HEK293 (cell line): ENCODE results near the gene KRTAP5-9.
"Not testable (repeated sequence)": the region's sequence is repeated elsewhere in the genome, so short reads cannot be mapped to it uniquely, and the experiment has no call there.

Experiments used
- KLF10 ChIP-seq: fragments of 450-650 bp; IDR thresholded peaks from 2 replicates; pipeline ENCODE4 v1.5.1; 2018; ENCODE audit warnings: missing biosample characterization, mild to moderate bottlenecking, missing genetic modification characterization
- ZBTB1 ChIP-seq: fragments of 450-650 bp; formaldehyde crosslinking; IDR thresholded peaks from 2 replicates; pipeline ENCODE4 v1.5.1; 2016; ENCODE audit warnings: missing biosample characterization, missing genetic modification characterization
- ZNF121 ChIP-seq: fragments of 450-650 bp; formaldehyde crosslinking; IDR thresholded peaks from 2 replicates; pipeline ENCODE4 v1.5.1; 2016; ENCODE audit warnings: missing biosample characterization, missing genetic modification characterization
- ZNF248 ChIP-seq: fragments of 450-650 bp; formaldehyde crosslinking; IDR thresholded peaks from 2 replicates; pipeline ENCODE4 v1.5.1; 2017; ENCODE audit warnings: missing biosample characterization, missing genetic modification characterization
- ZNF560 ChIP-seq: fragments of 450-650 bp; formaldehyde crosslinking; IDR thresholded peaks from 2 replicates; pipeline ENCODE4 v1.5.1; 2017; ENCODE audit warnings: missing biosample characterization, missing genetic modification characterization, borderline replicate concordance
- ZNF830 ChIP-seq: fragments of 450-650 bp; IDR thresholded peaks from 2 replicates; pipeline ENCODE4 v1.5.0; 2018; ENCODE audit warnings: missing biosample characterization, missing genetic modification characterization, low read depth, mild to moderate bottlenecking, moderate library complexity
- ZNF837 ChIP-seq: fragments of 450-650 bp; formaldehyde crosslinking; IDR thresholded peaks from 2 replicates; pipeline ENCODE4 v1.5.1; 2016; ENCODE audit warnings: missing biosample characterization, missing genetic modification characterization
- TF ChIP-seq, protein P1 (sequence below): fragments of 450-650 bp; formaldehyde crosslinking; IDR thresholded peaks from 2 replicates; pipeline ENCODE4 v1.5.1; 2016; ENCODE audit warnings: missing biosample characterization, missing genetic modification characterization
- TF ChIP-seq, protein P2 (sequence below): fragments of 450-650 bp; formaldehyde crosslinking; IDR thresholded peaks from 2 replicates; pipeline ENCODE4 v1.5.1; 2016; ENCODE audit warnings: missing biosample characterization, missing genetic modification characterization, low read depth
- TF ChIP-seq, protein P3 (sequence below): fragments of 450-650 bp; IDR thresholded peaks from 2 replicates; pipeline ENCODE4 v1.5.1; 2018; ENCODE audit warnings: missing biosample characterization, mild to moderate bottlenecking, missing genetic modification characterization

DNA sequence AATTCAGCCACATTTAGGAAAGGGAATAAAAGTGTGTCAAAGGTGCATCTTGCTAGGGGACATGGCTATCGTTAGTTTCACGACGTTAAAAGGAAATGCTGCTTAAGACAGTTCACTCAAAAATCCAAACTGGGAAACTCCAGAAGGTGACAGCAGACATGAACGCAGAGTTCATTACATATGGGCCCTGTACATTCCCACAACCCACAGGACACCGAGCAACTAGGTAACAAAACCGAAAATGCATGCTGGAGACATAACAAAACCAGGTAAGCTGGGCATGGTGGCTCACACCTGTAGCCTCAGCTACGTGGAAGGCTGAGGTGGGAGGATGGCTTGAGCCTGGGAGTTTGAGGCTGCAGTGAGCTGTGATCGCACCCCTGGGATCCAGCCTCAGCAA lies 19.4 kb downstream of the KRTAP5-9 start:
- TF ChIP-seq ZNF830 (tag by site-specific recombination); ZBTB1 (tag by site-specific recombination); ZNF248; KLF10 (tag by site-specific recombination); ZNF121 (tag by site-specific recombination); ZNF837 (tag by site-specific recombination); ZNF560: not testable (repeated sequence)
- TF ChIP-seq, protein P1, sequence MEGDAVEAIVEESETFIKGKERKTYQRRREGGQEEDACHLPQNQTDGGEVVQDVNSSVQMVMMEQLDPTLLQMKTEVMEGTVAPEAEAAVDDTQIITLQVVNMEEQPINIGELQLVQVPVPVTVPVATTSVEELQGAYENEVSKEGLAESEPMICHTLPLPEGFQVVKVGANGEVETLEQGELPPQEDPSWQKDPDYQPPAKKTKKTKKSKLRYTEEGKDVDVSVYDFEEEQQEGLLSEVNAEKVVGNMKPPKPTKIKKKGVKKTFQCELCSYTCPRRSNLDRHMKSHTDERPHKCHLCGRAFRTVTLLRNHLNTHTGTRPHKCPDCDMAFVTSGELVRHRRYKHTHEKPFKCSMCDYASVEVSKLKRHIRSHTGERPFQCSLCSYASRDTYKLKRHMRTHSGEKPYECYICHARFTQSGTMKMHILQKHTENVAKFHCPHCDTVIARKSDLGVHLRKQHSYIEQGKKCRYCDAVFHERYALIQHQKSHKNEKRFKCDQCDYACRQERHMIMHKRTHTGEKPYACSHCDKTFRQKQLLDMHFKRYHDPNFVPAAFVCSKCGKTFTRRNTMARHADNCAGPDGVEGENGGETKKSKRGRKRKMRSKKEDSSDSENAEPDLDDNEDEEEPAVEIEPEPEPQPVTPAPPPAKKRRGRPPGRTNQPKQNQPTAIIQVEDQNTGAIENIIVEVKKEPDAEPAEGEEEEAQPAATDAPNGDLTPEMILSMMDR (tag by site-specific recombination): not testable (repeated sequence)
- TF ChIP-seq, protein P2, sequence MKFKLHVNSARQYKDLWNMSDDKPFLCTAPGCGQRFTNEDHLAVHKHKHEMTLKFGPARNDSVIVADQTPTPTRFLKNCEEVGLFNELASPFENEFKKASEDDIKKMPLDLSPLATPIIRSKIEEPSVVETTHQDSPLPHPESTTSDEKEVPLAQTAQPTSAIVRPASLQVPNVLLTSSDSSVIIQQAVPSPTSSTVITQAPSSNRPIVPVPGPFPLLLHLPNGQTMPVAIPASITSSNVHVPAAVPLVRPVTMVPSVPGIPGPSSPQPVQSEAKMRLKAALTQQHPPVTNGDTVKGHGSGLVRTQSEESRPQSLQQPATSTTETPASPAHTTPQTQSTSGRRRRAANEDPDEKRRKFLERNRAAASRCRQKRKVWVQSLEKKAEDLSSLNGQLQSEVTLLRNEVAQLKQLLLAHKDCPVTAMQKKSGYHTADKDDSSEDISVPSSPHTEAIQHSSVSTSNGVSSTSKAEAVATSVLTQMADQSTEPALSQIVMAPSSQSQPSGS (tag by site-specific recombination): not testable (repeated sequence)
- TF ChIP-seq, protein P3, sequence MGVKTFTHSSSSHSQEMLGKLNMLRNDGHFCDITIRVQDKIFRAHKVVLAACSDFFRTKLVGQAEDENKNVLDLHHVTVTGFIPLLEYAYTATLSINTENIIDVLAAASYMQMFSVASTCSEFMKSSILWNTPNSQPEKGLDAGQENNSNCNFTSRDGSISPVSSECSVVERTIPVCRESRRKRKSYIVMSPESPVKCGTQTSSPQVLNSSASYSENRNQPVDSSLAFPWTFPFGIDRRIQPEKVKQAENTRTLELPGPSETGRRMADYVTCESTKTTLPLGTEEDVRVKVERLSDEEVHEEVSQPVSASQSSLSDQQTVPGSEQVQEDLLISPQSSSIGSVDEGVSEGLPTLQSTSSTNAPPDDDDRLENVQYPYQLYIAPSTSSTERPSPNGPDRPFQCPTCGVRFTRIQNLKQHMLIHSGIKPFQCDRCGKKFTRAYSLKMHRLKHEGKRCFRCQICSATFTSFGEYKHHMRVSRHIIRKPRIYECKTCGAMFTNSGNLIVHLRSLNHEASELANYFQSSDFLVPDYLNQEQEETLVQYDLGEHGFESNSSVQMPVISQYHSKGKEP (tag by site-specific recombination): not testable (repeated sequence)
